Duodenal mucosa (tissue), 2 donors: ENCODE measurements around the gene NFS1.
"Not testable (repeated sequence)": the region's sequence is repeated elsewhere in the genome, so short reads cannot be mapped to it uniquely, and the experiment has no call there.

Experiments
- H3K27ac ChIP-seq: one replicate; pipeline ENCODE4 v1.7.0; 2013; ENCODE audit warnings: low read depth, low read length
- H3K27me3 ChIP-seq, 2 donors: one replicate each; pipeline ENCODE4 v1.7.0; 2013; ENCODE audit warnings: low read length in 2 of 2, control low read depth in 1 of 2; ENCODE audit not compliant: insufficient read depth in 2 of 2, control insufficient read depth in 1 of 2
- H3K36me3 ChIP-seq, 2 donors: one replicate each; pipeline ENCODE4 v1.7.0; 2013; ENCODE audit warnings: low read length in 2 of 2, control low read depth in 1 of 2; ENCODE audit not compliant: insufficient read depth in 2 of 2, control insufficient read depth in 1 of 2
- H3K4me1 ChIP-seq, 2 donors: one replicate each; pipeline ENCODE4 v1.7.0; 2013; ENCODE audit warnings: low read length in 2 of 2, control low read depth in 1 of 2; ENCODE audit not compliant: insufficient read depth in 2 of 2, control insufficient read depth in 1 of 2
- H3K4me3 ChIP-seq, 2 donors: one replicate each; pipeline ENCODE4 v1.7.0; 2013; ENCODE audit warnings: low read length in 2 of 2, low read depth in 1 of 2
- H3K9ac ChIP-seq, 2 donors: one replicate each; pipeline ENCODE4 v1.7.0; 2013; ENCODE audit warnings: low read length in 2 of 2, low read depth in 1 of 2
- H3K9me3 ChIP-seq, 2 donors: one replicate each; pipeline ENCODE4 v1.7.0; 2013; ENCODE audit warnings: low read length in 2 of 2, control low read depth in 1 of 2; ENCODE audit not compliant: control insufficient read depth in 1 of 2

Gene NFS1

GRCh38 chr20:35706591-35707529 lies 7.7 kb upstream of the NFS1 start:
- not testable (repeated sequence) for H3K9ac ChIP-seq, H3K9me3 ChIP-seq, H3K4me1 ChIP-seq, H3K27ac ChIP-seq, H3K4me3 ChIP-seq, H3K27me3 ChIP-seq
- H3K36me3 ChIP-seq: peaks cover 74 to 86% of the 10 kb centered on the region in 2 donors

GRCh38 chr20:35705894-35706293 lies 6.7 kb upstream of the NFS1 start:
- not testable (repeated sequence) for H3K27ac ChIP-seq, H3K9ac ChIP-seq, H3K4me1 ChIP-seq, H3K4me3 ChIP-seq, H3K9me3 ChIP-seq, H3K27me3 ChIP-seq
- peaks cover 68 to 86% of the 10 kb centered on the region in 2 donors for H3K36me3 ChIP-seq

DNA sequence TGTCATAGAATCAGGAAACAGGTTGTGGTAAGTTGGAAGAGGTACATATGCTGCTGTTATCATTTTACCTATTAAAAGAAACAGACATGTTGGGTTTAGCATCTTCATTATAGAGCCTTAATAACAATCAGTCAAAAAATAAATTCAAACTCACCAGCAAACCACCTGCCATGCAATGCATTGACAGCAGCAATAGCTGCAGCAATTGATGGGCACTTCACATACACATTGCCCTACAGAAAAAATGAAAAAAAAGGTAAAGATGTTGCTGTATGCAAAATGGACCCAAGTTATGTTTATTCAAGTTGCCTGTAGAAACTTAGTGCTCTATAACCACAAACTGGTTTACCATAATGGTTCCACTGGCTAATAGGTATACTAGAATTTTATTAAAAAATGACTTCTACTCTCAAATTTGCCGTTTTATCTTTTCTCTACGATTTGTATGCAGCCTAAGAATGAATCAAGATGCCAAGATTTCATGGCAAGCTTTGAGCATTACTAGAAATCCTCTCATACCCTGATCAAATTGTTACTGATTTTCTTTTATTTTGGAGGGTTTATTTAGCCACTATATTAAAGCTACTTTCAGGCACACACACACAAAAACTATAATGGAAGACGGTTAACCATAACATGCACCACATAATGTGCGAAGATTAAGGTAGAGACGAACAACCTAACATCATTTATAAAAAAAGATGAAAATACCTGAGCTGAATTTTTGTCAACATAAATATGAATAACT lies 5.5 kb upstream of the NFS1 start:
- no peak overlapping the region for H3K4me3 ChIP-seq
- H3K4me1 ChIP-seq: peaks cover 10 to 12% of the 10 kb centered on the region in 2 donors
- H3K36me3 ChIP-seq: peaks cover 58 to 78% of the 10 kb centered on the region in 2 donors
- no peak overlapping the region for H3K9ac ChIP-seq
- H3K27me3 ChIP-seq: no peaks in the 10 kb centered on the region
- H3K9me3 ChIP-seq: no peaks in the 10 kb centered on the region
- H3K27ac ChIP-seq: no peak overlapping the region

- H3K9ac ChIP-seq: no peak overlapping the region
- H3K4me1 ChIP-seq: peaks cover 17 to 19% of the 10 kb centered on the region in 2 donors
- no peak overlapping the region for H3K27ac ChIP-seq
- no peak overlapping the region for H3K4me3 ChIP-seq
- H3K36me3 ChIP-seq: peaks cover 47 to 63% of the 10 kb centered on the region in 2 donors
- no peaks in the 10 kb centered on the region for H3K27me3 ChIP-seq
- no peaks in the 10 kb centered on the region for H3K9me3 ChIP-seq
Observed at GRCh38 chr20:35702824-35703695, 3.9 kb upstream of the NFS1 start.

- H3K27me3 ChIP-seq: no peaks in the 10 kb centered on the region
- no peak overlapping the region for H3K4me3 ChIP-seq
- no peak overlapping the region for H3K27ac ChIP-seq
- no peaks in the 10 kb centered on the region for H3K9me3 ChIP-seq
- peaks cover 23 to 26% of the 10 kb centered on the region in 2 donors for H3K4me1 ChIP-seq
- peaks cover 45 to 57% of the 10 kb centered on the region in 2 donors for H3K36me3 ChIP-seq
- H3K9ac ChIP-seq: no peak overlapping the region
Observed at GRCh38 chr20:35702051-35702823, 3.1 kb upstream of the NFS1 start.

- Histone ChIP-seq H3K27me3 (no peaks in the 10 kb centered on the region), H3K4me1 (peaks cover 23 to 26% of the 10 kb centered on the region in 2 donors), H3K9ac (peak overlapping the region in 1 of 2 donors; percentile 95), H3K27ac (no peak overlapping the region), H3K4me3 (peak overlapping the region; percentile 83 to 98), H3K9me3 (no peaks in the 10 kb centered on the region), H3K36me3 (peaks cover 39 to 43% of the 10 kb centered on the region in 2 donors)
Observed at GRCh38 chr20:35700625-35701148, 1.5 kb upstream of the NFS1 start.

DNA sequence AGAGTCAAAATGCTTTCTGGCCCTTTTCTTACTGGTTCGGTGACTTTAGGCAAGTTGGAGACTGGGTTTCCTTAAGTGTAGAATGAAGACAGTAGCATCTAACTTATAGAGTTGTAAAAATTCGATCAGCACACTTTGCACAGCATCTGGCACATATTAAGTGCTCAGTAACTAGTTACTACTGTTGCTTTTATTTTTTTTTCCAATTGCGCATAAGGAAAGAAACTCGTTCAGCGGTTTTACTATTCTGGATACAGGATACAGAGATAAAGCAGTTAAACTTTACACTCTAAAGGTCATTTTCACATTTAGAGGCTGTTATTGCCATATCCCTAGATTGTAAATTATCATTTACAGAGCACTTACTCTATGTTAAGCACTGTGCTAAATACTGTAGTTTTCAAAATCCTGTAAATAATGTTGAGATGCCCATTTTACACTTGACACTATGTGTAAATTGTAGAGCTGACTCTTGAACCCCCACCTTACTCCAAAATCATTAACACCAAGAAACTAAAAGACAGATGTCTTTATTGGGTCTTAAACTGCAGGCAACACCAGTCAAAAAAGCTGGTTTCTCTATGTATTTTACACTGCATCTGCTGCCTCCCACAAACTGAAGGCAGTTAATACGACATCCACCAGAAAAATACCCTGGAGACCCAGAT lies 939 bp upstream of the NFS1 start:
- H3K27me3 ChIP-seq: no peaks in the 10 kb centered on the region
- H3K36me3 ChIP-seq: peaks cover 34 to 41% of the 10 kb centered on the region in 2 donors
- H3K4me3 ChIP-seq: peak overlapping the region; percentile 83 to 98
- H3K9ac ChIP-seq: peak overlapping the region; percentile 95
- H3K27ac ChIP-seq: peak overlapping the region; percentile 88
- no peaks in the 10 kb centered on the region for H3K9me3 ChIP-seq
- peaks cover 23 to 26% of the 10 kb centered on the region in 2 donors for H3K4me1 ChIP-seq

DNA sequence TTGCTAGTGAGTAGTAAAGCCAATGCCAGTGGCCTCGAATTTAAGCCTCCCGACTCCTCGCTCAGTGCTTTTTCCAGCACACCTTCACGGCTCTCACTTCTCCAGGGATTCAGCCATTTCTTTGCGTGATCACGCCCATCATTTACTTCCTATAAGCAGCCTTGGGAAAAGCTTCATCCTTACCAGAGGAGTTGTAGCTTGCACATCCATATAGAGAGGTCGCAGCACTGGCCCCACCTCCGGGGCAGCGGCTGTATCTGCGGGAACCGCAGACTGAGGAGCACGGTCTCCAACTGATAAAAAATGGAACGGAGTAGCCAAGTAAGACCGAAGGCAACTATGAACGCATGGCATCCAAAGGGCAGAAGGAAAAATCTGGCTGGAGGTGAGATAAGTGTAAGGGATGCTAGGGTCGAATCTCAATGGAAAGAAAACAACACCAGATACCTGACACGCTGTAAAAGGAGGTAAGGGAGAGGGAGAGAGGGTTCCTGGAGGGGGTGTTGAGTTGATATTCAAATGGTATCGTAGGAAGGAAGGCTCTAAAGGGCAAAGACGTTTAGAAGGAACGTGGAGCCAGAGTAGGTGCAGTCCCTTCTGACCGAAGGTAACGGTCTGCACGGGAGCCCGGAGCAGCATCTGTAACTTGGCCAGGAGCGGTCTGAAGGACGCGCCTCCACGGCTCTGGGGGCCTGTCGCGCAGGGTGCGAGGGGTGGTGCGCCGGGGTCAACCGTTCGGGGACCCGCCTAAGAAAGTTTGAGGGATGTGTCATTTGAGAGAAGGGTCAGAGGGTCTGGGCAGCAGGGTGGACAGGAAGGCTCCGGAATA lies 640 bp downstream of the NFS1 start:
- no peaks in the 10 kb centered on the region for H3K27me3 ChIP-seq
- peak overlapping the region; percentile 95 for H3K9ac ChIP-seq
- H3K27ac ChIP-seq: peak overlapping the region; percentile 88
- peak overlapping the region; percentile 83 to 98 for H3K4me3 ChIP-seq
- peaks cover 23 to 34% of the 10 kb centered on the region in 2 donors for H3K36me3 ChIP-seq
- peaks cover 23 to 26% of the 10 kb centered on the region in 2 donors for H3K4me1 ChIP-seq
- H3K9me3 ChIP-seq: no peaks in the 10 kb centered on the region
